Activated CD4-positive, alpha-beta T cell treated with anti-CD3 and anti-CD28 coated beads for 24 hours (primary cell): Measurements from ENCODE around the gene NPTX1.

ENCODE experiments used
- DNase-seq, 2 donors: peaks; one replicate each; pipeline ENCODE4 v3.0.0-alpha.2; 2020; ENCODE audit warnings: low read depth in 2 of 2

NPTX1 gene

DNA sequence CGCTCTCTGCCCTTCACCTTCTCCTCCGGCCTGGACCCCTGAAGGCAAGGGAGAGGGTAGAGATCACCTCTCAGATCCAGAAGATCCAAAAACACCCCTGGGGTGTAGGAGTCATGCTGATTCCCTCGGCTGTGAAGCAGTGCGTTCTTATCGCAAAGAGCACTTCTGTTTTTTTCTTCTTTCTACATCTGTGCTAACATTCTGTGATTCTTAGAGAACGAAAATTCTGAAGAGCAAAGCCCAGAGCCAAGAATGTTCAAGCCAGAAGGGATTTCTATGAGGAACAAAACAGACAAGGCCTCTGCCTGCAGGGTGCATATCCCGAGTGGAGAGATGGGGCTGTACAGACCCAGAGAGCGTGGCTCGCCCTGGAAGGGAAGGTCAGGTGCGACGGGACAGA is 17.2 kb downstream of the NPTX1 start:
- DNase-seq, result no peak

DNA sequence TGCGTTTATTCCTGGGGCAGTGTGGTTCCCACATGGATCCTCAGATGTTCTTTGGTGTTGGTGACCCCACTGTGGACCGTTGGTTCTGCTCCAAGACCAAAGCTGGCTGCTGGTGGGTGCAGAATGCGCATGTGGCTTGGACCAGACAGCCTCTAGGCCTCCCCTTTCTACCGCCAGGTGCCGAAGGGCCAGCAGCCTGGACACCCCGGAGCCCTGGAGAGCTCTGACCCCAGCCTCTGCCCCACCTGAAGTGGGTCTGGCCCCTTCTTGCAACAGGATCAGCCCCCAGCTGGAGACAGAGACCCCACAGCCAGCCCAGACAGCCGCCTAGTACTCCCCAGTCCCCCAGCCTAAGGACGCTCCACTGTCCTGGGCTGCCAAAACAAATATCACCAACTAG is 18.4 kb downstream of the NPTX1 start:
- no peak for DNase-seq

DNA sequence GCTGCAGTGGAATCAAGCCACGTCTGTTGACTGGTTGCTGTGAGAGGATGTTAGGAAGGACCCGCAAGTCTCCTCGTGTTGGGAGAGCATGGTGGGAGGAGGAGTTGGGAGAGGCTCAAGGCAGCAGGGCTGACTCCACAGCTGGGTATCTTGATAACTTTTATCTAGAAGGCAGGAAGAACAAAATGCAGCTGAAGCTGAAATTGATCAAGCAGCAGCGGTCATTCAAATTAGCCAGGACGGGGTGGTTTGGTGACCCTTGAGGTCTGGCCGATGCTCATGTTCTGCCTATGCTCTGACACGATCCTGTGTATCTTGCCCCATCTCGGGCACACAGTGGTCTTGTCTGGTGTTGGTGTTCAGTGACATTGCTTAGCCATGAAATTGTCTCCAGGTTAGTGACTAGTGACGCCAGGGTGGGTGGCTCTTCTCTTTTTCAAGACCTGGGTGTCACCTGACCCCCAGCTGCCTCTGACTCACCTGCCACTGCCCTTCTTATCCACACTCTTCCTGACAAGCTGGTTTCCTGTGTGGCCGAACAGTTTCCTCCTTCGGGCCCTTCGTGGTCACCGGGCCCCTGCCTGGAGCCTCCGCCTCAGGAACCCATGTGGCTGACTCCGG is 19.1 kb downstream of the NPTX1 start:
- no peak for DNase-seq

DNA sequence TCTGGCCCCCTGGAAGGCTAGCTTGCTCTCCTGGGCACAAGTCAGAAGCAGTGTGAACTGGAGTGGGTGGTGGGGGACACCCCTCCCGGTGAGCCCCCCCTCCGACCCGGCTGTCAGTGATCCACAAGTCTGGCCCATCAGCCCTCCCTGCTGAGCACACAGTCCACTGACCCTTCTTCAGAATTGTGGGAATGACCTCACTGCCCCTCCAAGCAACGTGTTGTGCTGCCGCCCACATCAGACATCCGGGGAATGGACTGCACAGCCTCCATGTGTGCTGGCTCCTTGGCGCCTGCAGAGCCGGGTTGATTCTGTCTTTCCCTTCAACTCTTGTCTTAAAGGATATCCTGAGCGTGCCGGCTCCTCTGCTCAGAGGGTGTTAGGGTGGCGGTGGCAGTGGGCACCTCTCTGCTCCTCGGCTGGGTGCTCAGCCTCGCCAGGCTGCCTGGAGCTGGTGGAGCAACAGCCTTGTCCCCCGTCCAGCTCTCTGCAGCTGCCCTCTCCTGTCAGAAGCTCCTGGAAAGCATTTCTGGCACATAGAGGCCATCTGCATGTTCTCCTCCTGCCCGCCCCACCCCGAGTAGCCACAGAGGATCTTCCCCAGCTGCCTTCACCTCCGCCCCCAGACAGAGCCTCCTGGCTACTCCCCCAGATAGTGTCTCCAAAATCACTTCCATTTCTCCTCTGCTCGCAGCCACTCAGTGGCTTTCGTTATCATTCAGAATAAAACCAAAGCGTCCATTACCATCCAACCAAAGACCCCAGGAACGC is 19.8 kb downstream of the NPTX1 start:
- DNase-seq, result no peak

DNA sequence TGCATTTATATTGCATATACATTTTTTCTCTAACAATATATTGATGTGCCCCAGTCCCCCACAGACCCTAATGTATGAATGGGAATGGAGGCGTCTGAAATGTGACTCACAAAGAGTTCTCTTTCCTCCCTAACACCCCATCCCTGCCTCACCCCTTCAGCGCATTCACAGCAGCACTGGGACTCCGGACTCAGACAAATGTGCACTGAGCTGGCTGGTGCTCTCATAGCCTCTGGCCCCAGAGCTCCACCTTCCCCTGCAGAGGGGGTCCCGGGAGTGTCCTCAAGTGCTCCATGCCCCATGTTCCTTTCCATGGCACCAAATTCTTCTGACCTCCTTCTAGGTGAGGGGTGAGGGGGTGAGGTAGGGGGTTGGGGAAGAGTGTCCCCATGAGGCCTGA is 20.6 kb downstream of the NPTX1 start:
- no peak for DNase-seq

DNA sequence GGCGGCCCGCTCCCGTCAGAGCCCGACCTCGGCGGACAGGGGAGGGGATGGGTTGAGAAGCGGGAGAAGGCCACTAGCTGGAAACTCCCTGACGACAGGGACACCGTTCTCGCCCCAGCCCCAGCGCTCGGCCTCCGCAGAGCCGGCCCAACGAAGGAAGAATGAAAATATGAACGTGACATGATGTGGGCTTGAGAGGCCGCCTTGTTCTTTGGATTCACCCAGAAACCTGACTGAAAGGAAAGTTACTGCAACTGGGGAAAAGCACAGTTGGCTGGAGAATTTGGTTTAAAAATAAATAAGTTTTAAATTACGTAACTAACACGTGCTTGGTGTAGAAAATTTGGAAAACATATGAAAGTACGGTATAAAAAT is 21.1 kb downstream of the NPTX1 start:
- DNase-seq, result peak in 1 of 2 donors; percentile 31

DNA sequence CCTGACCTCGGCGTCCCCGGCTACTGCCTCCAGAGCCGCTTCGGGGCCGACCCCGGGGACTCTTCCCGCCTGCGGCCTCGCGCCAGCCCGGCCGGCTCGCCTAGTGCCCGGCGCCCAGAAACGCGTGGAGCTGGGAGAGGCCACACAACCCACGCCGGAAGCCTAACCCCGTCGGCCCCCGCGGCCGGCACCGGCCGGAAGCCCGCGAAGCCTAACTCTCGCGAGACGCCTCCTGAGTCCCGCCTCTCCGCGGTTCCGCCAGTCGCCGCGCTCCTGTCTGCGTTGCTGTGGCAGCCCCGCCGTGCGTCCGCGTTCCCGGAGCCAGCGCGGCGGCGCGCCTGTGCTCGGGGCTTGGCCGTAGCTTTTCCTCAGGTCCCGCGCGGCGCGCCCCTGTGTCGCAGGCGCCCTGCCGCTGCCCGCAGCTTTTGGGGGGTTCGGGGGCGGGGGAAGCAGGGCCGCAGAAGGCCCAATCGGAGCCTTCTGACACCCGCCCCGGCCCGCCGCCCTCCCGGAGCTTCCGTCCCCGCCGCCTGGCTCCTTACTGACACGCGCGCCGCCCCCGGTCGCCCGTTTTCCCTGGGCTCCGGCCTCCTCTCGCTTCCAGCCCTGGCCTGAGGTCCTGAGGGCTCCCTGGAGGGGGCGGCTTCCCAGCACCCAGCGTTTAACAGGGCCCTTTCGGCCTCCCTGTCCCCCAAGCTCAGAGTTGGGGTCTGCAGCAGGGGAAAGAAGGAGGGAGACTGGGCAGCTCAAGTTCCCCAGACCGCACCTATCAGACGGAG is 21.7 kb downstream of the NPTX1 start:
- peak; percentile 91 to 94 for DNase-seq

DNA sequence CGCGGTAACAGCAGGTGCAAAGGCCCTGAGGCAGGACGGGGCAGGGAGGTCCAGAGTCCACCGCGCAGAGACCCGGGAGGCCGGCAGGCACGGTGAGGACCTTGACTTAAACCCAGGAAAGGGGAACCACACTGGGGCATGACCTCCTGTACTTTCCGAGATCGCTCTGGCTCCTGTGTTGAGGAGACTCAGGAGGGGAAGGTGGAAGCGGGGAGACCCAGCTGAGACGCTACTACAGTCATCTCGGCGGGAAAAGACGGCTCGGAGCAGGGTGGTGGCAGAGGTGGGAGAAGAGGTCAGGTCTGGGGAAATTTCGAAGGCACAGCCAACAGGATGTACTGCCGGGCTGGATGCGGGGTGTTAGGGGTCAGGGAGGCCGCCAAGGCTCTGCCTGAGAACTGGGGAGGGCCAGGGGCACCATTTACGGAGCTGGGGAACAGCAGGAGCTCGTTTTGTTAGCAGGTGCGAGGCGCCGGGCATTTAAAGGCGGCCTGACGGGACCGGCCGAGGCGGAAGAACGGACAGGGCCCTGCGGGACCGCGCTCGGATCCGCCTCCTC is 22.3 kb downstream of the NPTX1 start:
- no peak for DNase-seq

DNA sequence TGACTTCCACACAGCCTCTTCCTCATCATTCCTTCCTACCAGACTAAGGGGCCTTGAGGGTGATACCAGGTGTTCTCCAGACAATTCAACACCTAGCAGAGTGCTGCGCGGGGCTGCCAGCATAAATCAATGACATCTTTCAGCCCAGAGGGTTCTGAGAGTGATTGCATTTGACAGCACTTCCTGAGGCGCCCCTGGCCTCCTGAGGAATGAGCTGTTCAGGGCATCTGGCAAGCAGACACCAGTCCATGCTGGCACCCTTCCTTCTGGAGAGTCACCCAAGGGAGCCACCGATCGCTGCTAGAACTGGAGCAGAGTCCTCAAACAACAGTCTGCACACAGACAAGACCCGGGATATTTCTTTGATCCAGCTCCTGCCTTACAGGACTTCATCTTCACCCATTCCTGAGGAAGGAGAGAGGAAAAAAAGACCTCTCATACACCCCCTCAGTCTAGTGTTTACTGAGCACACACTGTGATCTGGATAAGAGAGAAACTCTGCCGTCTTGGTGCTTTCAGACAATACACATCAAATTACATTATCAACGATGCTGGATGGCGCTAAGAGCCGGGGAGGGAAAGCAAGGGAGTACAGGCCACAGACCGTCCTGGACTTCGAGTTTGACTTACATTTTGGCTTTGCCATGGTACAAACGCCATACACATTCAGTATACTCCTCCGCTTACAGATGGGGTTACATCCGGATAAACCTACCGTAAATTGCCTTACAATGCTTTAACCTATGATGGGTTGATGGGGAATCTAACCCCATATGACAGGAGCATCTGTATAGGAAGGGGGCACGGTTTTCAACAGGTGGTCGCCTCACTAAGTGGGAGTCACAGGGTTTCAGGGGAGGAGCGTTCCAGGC is 23.0 kb downstream of the NPTX1 start:
- DNase-seq, result no peak

DNA sequence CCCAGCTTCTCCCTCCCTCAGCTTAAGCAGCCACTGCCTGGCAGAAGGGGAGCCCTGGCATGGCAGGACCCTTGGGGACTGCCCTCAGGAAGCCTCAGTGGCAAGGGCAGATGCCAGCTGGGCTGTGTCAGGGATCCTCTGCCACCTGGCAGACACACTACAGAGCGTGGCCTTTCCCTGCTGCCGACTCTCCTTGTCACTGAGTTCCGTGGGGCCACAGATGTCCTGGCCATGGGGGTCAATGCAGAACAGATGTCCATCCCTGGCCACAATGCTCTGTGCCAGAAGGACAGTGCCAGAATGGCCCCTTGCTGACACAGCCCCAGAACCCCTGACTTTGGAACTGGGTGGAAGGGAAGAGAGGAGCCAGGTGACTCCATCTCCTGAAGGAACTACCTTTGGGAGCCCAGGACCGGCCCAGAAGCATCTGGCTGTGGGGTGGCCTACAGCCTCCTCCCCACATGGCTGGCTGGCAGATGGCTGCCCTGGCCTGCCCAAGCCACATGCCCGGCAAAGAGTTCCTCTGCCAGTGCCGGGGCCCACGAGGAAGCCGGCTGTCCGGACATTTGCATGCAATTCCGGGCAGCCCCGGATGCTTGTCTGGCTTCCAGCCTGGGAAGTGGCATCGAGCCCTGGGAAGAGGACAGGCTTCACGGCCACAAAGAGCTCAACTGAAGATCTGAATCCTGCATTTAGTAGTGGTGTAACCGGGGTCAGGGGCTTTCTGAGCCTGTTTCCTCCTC is 24.1 kb downstream of the NPTX1 start:
- DNase-seq, result no peak

DNA sequence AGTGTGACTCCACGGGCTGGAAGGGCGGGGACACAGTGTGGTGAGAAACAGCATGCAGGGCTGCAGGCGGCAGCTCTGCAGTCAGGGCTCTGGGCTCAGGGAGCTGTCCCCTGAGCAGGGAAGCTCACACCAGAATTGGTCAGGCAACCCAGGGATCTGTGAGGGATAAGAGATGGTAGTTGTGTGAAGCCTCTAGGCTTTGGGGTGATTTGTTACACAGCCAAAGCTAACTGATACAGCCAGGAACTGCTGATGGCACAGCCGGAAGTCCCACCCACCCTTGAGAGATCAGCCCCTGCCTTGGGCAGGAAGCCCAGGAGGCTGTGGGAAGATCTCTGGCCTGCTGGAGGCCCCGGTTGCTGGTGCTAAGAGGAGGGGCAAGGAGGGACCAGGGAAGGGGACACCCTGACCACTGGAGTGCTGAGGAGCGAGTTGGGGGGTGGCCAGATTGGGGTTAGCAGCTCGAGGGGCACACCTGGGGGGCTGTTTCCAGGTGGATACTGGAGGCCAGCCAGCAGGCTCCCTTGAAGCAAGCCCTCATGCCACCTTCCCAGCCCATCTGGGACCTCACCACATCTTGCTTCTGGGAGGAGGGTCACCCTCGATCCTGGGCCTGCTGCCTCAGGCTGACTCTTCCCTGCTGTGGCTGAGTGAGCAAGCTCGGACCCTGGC is 25.2 kb downstream of the NPTX1 start:
- no peak for DNase-seq

DNA sequence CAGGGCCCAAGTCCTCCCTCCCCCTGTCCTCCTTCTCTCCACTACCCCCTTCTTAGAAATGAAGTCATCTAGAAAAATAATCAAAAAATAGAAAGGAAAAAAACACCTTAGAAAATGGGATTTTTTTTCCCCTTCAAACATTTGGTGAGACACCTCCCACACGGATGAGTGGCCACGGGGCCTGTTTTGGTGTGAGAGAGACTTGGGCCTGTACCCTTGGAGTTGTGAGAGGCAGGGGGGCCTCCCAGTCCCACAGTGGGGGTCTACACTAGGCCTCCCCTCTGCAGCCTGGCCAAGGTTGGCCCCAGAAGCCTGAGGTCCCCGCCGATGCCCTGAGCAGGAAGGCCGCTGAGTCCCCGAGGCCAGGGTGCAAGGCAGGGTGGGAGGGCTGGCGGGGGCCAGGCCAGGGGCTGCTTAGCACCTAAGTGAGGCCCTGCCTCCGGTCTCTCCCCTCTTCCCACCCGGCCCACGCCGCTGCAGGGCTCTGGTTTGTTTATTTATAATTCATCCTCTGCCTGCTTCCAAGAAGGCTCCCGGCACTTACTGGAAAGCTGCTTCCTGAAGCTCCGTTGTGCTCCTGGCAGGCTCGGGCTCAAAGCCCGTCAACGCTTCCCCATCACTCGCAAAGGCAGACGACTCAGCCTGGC is 26.4 kb downstream of the NPTX1 start:
- no peak for DNase-seq

DNA sequence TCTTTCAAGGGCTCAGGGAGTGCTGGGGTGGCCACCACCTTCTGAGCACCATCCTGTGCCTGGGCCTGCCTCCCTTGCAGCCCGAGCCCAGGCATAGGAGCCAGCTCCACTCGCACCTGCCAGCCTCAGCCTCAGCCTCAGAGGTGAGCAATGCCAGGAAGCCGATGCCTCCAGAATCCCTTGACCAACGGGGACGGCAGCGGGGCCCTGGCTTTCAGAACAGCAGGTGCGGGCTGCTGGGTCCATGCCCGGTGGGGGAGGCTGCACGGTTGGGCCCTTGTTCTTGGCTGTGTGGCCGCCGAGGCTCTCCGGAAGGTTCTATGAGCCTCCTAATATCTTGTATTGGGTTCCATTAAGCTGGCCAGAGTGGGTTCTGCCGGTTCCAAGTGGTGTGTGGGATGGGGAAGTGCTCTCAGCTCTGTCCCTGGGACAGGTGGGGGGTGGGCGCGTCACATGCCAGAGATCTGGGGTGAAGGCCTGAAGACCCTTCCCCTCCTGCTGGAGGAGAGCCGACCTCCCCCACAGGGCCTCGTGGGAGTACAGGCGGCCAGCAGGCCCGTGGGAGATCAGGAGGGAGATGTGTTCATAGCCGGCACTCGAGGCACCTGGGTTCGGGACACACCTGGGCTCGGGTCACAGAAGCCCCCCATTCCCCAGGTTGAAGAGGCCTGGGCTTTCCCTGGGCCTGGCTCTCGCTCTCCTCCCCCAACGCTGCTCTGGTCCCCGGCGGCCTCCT is 27.0 kb downstream of the NPTX1 start:
- DNase-seq, result no peak

DNA sequence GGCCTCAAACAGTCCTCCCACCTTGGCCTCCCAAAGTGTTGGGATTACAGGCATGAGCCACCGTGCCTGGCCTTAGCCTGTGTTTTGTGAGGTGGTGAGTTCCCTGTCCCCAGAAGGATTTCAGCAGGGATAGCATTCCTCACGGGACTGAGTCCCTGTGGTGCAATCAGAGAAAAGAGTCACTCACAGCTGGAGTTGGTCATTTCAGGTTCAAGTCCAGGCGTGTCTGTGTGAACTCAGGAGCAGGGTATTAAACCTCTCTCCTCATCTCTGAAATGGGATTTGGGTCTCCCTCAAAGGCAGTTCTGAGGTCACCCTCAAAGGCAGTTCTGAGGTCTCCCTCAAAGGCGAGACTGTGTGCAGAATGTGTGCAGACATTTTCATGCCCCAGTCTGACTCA is 28.6 kb downstream of the NPTX1 start:
- DNase-seq, result no peak

DNA sequence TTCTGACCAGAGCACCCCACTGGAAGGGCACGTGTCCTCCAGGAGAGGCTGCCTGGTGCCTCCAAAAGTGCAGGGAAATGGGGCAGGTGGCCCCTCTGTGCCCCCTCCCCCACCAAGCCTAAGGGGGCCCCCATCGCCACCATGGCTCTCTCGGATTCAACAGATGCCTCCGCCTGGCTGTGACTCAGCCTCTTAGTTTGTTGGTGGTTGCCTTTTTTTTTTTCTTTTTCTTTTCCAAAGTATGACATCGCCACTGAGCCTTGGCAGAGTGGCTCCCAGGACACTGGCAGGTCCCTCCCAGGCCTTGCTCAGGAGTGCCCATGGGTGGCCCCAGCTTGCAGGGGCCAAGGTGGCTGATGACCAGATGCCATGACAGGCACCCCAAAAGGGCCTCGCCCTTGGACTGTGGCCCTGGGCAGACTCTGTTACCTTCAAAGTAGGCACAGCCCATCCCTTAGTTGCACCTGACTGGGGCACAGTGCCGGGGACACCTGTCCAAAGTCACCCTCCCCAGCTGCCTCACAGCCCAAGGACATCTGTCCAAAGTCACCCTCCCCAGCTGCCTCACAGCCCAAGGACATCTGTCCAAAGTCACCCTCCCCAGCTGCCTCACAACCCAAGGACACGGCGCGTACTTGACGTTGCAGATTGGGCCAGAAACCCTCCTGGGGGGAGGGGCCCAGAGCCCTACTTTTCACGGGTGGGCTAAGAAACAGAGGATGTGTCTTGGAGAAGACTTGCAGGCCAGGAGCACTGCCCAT is 29.6 kb downstream of the NPTX1 start:
- no peak for DNase-seq

DNA sequence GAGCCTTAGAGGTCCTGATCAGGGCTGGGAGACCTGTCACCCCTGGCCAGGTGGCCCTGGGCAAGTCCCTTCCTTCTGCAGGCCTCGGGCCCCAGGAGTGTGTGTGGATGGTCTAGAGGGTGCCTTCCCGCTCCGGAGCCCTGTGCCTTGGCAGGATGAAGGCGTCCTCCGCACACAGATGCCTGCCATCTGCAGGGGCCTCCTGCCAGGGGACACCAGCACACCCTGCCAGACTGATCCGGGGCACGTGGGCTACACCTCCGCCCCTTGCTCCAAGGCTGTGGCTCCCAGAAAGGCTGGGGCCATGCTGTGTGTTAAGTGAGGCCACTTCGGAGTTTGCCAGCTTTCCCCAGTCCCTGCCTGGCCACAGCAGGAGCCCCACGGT is 30.7 kb downstream of the NPTX1 start:
- DNase-seq, result no peak

DNA sequence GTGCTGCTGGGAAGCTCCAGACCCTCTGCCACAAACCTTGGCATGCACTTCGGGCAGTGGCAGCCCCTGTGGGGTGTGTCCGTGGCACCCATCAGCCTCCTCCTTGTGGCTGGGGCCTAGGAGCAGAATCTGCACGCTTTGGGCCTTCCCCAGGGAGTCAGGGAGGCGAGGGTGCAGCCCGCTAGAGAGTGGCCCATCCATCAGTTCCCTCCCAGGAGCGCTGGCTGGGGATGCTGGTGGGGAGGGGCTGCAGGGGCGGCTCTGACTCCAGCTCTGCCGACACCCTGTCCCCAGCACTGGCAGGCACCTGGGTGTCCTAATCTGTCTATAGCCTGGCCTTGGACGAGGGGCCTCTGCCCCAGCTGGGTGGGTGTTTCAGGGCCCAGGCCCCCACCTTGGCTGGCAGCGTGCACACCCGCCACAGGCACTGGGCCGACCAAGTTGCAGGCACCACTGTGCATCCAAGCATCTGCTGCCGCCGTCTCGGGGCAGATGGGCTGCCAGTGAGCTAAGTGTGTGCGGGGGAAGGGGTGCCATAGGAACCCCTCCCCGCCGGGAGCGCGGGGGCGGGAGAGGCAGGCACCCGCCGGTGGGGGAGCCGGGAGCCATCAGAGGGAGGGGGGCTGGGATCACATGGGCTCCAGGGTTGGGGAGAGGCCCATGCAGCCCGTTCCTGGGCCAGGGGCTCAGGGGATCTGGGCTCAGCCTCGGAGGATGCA is 31.2 kb downstream of the NPTX1 start:
- DNase-seq, result no peak

DNA sequence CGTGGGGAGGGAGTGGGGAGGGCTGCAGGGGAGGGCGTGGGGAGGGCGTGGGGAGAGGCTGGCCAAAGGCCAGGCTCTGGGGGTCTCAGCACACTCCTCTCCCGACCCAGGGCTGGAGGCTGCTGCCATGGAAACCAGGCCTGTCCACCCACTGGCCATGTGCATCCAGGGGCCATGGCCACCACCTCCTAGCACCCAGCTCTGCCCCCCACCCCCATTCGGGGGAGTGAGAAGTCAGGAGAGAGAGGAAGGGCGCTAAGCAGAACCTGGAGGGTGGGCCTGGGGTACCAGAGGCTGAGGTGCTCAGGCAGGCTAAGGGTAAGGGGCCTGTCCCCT is 31.8 kb downstream of the NPTX1 start:
- no peak for DNase-seq
